IMR-90 (cell line): Measurements from ENCODE around the gene KIF6. TPM values are rescaled to one million over a fixed set of nuclear protein-coding genes. Genes with fewer than 3 reads are reported as not detected.

Experiments used
- ATAC-seq: fragments of 200-7000 bp; cut with Tn5 transposase; 2 replicates; pipeline ENCODE4 v1.9.1; 2020; ENCODE audit warnings: low read depth, mild to moderate bottlenecking, moderate library complexity
- BruUV-seq: library from RNA; stranded (reverse); fragments of 400-500 nt; replicated peaks from 2 replicates; lab custom pipeline; 2021; lab: Mats Ljungman, UMichigan
- CTCF ChIA-PET: fragments of 300-600 bp; formaldehyde crosslinking; extraction: SDS; loops from one replicate; lab custom pipeline; 2021; ENCODE audit warnings: antibody characterized with exemption; lab: Yijun Ruan, JAX
- POLR2A ChIA-PET: fragments of 300-600 bp; sonication (Branson Sonifier 250); formaldehyde crosslinking; loops from one replicate; lab custom pipeline; 2022; ENCODE audit warnings: antibody characterized with exemption; ENCODE audit not compliant: unreplicated experiment; lab: Charles Lee
- DNase-seq: peaks from one replicate; pipeline ENCODE4 v3.0.0; 2013
- H2AFZ ChIP-seq: replicated peaks from 2 replicates; pipeline ENCODE3; 2013; ENCODE audit warnings: low read length, mild to moderate bottlenecking; ENCODE audit not compliant: poor library complexity
- H2AK5ac ChIP-seq: 2 replicates; pipeline ENCODE4 v1.6.1; 2013; ENCODE audit warnings: low read depth, low read length, inconsistent platforms
- H2AK9ac ChIP-seq: replicated peaks from 2 replicates; pipeline ENCODE3; 2013; ENCODE audit warnings: mild to moderate bottlenecking, low read depth, low read length, moderate library complexity; ENCODE audit not compliant: poor library complexity
- H2BK120ac ChIP-seq: 2 replicates; pipeline ENCODE4 v1.6.1; 2013; ENCODE audit warnings: low read depth, low read length, inconsistent platforms
- H2BK15ac ChIP-seq: 3 replicates; pipeline ENCODE4 v1.6.1; 2013; ENCODE audit warnings: low read depth, low read length, inconsistent platforms
- H2BK20ac ChIP-seq: 2 replicates; pipeline ENCODE4 v1.6.1; 2013; ENCODE audit warnings: low read depth, mild to moderate bottlenecking, inconsistent platforms, low read length, moderate library complexity
- H2BK5ac ChIP-seq: 2 replicates; pipeline ENCODE4 v1.6.1; 2013; ENCODE audit warnings: mild to moderate bottlenecking, low read depth, low read length, inconsistent platforms; ENCODE audit not compliant: poor library complexity, severe bottlenecking
- H3K14ac ChIP-seq: replicated peaks from 2 replicates; pipeline ENCODE4 v1.6.1; 2013; ENCODE audit warnings: low read depth, low read length, inconsistent platforms
- H3K18ac ChIP-seq: 2 replicates; pipeline ENCODE4 v1.6.1; 2013; ENCODE audit warnings: low read depth, low read length, control low read depth
- H3K23ac ChIP-seq: 2 replicates; pipeline ENCODE4 v1.6.1; 2013; ENCODE audit warnings: low read depth, low read length, inconsistent platforms
- H3K27ac ChIP-seq: 2 replicates; pipeline ENCODE4 v1.5.1; 2013; ENCODE audit warnings: mild to moderate bottlenecking, control low read depth, low read length; ENCODE audit not compliant: insufficient read depth
- H3K27me3 ChIP-seq: 2 replicates; pipeline ENCODE4 v1.6.1; 2013; ENCODE audit warnings: low read length; ENCODE audit not compliant: control insufficient read depth, insufficient read depth
- H3K36me3 ChIP-seq: 2 replicates; pipeline ENCODE4 v1.6.1; 2013; ENCODE audit warnings: low read length, mixed read lengths; ENCODE audit not compliant: control insufficient read depth, insufficient read depth
- H3K4ac ChIP-seq: 2 replicates; pipeline ENCODE4 v1.6.1; 2013; ENCODE audit warnings: low read depth, low read length, inconsistent platforms
- H3K4me1 ChIP-seq: 2 replicates; pipeline ENCODE4 v1.6.1; 2013; ENCODE audit warnings: low read length, mixed read lengths; ENCODE audit not compliant: control insufficient read depth, insufficient read depth
- H3K4me2 ChIP-seq: 2 replicates; pipeline ENCODE4 v1.6.1; 2013; ENCODE audit warnings: low read depth, mild to moderate bottlenecking, control low read depth, low read length, moderate library complexity
- H3K4me3 ChIP-seq: 2 replicates; pipeline ENCODE4 v1.5.1; 2013; ENCODE audit warnings: low read depth, mild to moderate bottlenecking, control low read depth, low read length, moderate library complexity; ENCODE audit not compliant: insufficient read depth
- H3K56ac ChIP-seq: 2 replicates; pipeline ENCODE4 v1.6.1; 2013; ENCODE audit warnings: low read length, inconsistent platforms; ENCODE audit not compliant: insufficient read depth; ENCODE audit errors: extremely low read depth
- H3K79me1 ChIP-seq, 2 experiments: 2 replicates each; pipeline ENCODE4 v1.6.1; 2013; ENCODE audit warnings: low read length in 2 of 2, inconsistent platforms in 1 of 2, low read depth in 1 of 2
- H3K9ac ChIP-seq: 2 replicates; pipeline ENCODE4 v1.6.1; 2013; ENCODE audit warnings: low read depth, low read length, control low read depth
- H3K9me1 ChIP-seq: 2 replicates; pipeline ENCODE4 v1.6.1; 2013; ENCODE audit warnings: low read length, inconsistent platforms; ENCODE audit not compliant: insufficient read depth
- H3K9me3 ChIP-seq: 2 replicates; pipeline ENCODE4 v1.6.1; 2013; ENCODE audit warnings: low read length; ENCODE audit not compliant: control insufficient read depth, insufficient read depth
- H4K20me1 ChIP-seq: 2 replicates; pipeline ENCODE4 v1.6.1; 2013; ENCODE audit warnings: low read length, inconsistent platforms; ENCODE audit not compliant: insufficient read depth
- H4K5ac ChIP-seq: 2 replicates; pipeline ENCODE4 v1.6.1; 2013; ENCODE audit warnings: mild to moderate bottlenecking, low read depth, low read length, control low read depth
- H4K8ac ChIP-seq, 2 experiments: 2 replicates each; pipeline ENCODE4 v1.6.1; 2013; ENCODE audit warnings: low read depth in 2 of 2, low read length in 2 of 2, control low read depth in 1 of 2, inconsistent platforms in 1 of 2
- H4K91ac ChIP-seq: 2 replicates; pipeline ENCODE4 v1.6.1; 2013; ENCODE audit warnings: low read depth, low read length, inconsistent platforms; ENCODE audit not compliant: insufficient read depth
- CEBPB ChIP-seq: IDR thresholded peaks from 2 replicates; pipeline ENCODE4 v1.6.1; 2012; ENCODE audit warnings: low read depth, low read length, improper control_type of control experiment
- CHD1 ChIP-seq: IDR thresholded peaks from 2 replicates; pipeline ENCODE4 v1.6.1; 2012; ENCODE audit warnings: low read depth, low read length, improper control_type of control experiment
- MAZ ChIP-seq: IDR thresholded peaks from 2 replicates; pipeline ENCODE4 v1.6.1; 2012; ENCODE audit warnings: low read depth, mild to moderate bottlenecking, low read length, improper control_type of control experiment, moderate library complexity, borderline replicate concordance
- dilution Hi-C: fragments of 300-500 bp; cut with HindIII; formaldehyde crosslinking; loops from one replicate; pipeline ENCODE4 v1.14.3; 2018; ENCODE audit warnings: low sequenced_read_pairs; ENCODE audit not compliant: unreplicated experiment
- in situ Hi-C: fragments of 300-500 bp; cut with MboI; formaldehyde crosslinking; loops from 3 replicates; pipeline ENCODE4 v1.14.3; 2019; ENCODE audit warnings: low sequenced_read_pairs, inconsistent platforms, mixed read lengths
- intact Hi-C: fragments of 100-400 bp; cut with micrococcal nuclease; formaldehyde crosslinking; loops from 2 replicates; pipeline ENCODE4 v1.10.0; 2022
- polyA plus RNA-seq, 3 experiments: library from polyadenylated mRNA; depleted of rRNA; stranded (reverse); fragments of >200 nt; gene quantifications; 2 replicates each; pipeline ENCODE4 v1.2.3, GENCODE V29; 2012; ENCODE audit warnings: low replicate concordance in 1 of 3
- total RNA-seq: library from RNA; depleted of rRNA; stranded (reverse); fragments of >200 nt; gene quantifications from 2 replicates; pipeline ENCODE4 v1.2.3, GENCODE V29; 2012
- TF ChIP-seq, protein P1 (sequence below): fragments of 150-350 bp; IDR thresholded peaks from 2 replicates; pipeline ENCODE4 v1.6.1; 2016; ENCODE audit warnings: low read depth, mild to moderate bottlenecking, low read length, moderate library complexity, borderline replicate concordance

KIF6 gene
- total and polyA plus RNA-seq, 2 of the 4 experiments (the other 2 are of a cell fraction) = under 0.01 to 0.10 TPM

DNA sequence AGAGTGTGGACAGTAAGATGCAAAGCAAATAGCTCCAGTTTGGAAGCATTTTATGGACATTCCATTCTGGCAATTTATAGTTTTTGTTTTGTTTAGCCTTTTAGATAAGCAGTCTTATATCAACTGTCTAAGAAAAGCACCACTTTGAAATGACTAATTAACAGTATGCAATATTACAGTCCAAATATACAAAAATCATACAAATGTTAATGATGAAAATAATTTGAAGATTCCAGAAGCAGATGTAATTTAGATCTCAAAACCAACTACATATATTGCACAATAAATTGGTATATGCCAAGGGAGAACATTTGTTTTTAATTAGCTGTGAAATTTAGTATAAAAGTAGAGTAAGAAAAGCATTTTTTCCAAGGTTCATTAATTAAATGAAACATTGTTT is 158.8 kb downstream of the KIF6 start:
- in situ Hi-C loops = no loop called here
- Histone ChIP-seq H3K79me1 (no peaks in the 10 kb centered on the region), H3K4me3 (no peak overlapping the region), H3K9ac (no peak overlapping the region), H2AK5ac (no peak overlapping the region), H2AK9ac (no peak overlapping the region), H3K27ac (no peak overlapping the region), H3K4me2 (no peak overlapping the region), H2BK5ac (no peak overlapping the region), H2BK15ac (no peak overlapping the region), H3K14ac (no peak overlapping the region), H3K36me3 (no peaks in the 10 kb centered on the region), H3K9me3 (no peaks in the 10 kb centered on the region), H3K4ac (no peak overlapping the region), H2BK120ac (no peak overlapping the region), H3K18ac (no peak overlapping the region), H2AFZ (no peak overlapping the region), H3K9me1 (no peaks in the 10 kb centered on the region; the same call in 1 of the 2 replicates), H4K5ac (no peak overlapping the region), H3K23ac (no peak overlapping the region), H4K8ac (no peak overlapping the region), H4K20me1 (no peaks in the 10 kb centered on the region), H3K4me1 (no peaks in the 10 kb centered on the region), H2BK20ac (no peak overlapping the region), H3K56ac (no peak overlapping the region), H4K91ac (no peak overlapping the region), H3K27me3 (no peaks in the 10 kb centered on the region)
- no peak for DNase-seq
- no TSS peak for BruUV-seq
- POLR2A ChIA-PET = no interaction called here
- ATAC-seq = no peak
- TF ChIP-seq CEBPB = 0 out of 2 replicates have a peak, but pooled peaks have one; percentile 31
- TF ChIP-seq, protein P1, sequence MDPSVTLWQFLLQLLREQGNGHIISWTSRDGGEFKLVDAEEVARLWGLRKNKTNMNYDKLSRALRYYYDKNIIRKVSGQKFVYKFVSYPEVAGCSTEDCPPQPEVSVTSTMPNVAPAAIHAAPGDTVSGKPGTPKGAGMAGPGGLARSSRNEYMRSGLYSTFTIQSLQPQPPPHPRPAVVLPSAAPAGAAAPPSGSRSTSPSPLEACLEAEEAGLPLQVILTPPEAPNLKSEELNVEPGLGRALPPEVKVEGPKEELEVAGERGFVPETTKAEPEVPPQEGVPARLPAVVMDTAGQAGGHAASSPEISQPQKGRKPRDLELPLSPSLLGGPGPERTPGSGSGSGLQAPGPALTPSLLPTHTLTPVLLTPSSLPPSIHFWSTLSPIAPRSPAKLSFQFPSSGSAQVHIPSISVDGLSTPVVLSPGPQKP = no peak
- no peak for TF ChIP-seq CHD1
- TF ChIP-seq MAZ = no peak
- intact Hi-C loops = loop anchor here (10.0 kb wide), 1 partner anchor 328 kb away; no protein-coding TSS in a partner anchor
- dilution Hi-C loops = no loop called here
- CTCF ChIA-PET = no interaction called here
